NCI-H2081 treated with DMSO at 0.1 percent for 48 hours (cell line): ENCODE results near the gene SEC22C.
"Not testable (repeated sequence)": the region's sequence is repeated elsewhere in the genome, so short reads cannot be mapped to it uniquely, and the experiment has no call there.

Experiments
- DNase-seq: peaks from one replicate; lab custom pipeline; 2025; lab: John Stamatoyannopoulos, UW

The SEC22C gene

GRCh38 chr3:42579346-42579745, 2.4 kb downstream of the SEC22C start:
- DNase-seq: not testable (repeated sequence)

- no peak for DNase-seq
These were observed 3.7 kb downstream of the SEC22C start for GRCh38 chr3:42578054-42578453.

DNA sequence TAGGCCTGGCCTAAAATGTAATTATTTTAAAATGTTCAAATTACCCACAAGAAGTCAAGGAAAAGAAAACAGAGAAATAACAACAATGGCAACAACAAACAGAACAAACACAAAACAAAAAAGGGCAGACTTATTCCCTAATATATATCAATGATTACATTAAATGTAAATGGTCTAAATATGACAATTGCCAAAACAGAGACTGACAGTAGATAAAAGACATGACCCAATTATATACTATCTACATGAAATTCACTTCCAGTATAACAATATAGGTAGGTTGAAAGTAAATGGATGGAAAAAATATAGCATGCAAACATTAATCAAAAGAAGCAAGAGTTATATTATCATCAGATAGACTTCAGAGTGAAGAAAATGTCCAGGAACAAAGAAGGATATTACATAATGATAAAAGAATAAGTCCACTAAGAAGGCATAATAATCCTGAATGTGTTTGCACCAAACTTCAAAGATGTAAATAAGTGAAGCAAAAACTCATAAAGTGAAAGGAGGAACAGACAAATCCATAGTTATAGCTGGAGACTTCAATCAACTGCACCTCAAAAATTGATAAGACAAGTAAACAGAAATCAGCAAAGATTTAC, 6.5 kb downstream of the SEC22C start:
- no peak for DNase-seq

GRCh38 chr3:42572278-42572677, 9.5 kb downstream of the SEC22C start:
- no peak for DNase-seq

DNA sequence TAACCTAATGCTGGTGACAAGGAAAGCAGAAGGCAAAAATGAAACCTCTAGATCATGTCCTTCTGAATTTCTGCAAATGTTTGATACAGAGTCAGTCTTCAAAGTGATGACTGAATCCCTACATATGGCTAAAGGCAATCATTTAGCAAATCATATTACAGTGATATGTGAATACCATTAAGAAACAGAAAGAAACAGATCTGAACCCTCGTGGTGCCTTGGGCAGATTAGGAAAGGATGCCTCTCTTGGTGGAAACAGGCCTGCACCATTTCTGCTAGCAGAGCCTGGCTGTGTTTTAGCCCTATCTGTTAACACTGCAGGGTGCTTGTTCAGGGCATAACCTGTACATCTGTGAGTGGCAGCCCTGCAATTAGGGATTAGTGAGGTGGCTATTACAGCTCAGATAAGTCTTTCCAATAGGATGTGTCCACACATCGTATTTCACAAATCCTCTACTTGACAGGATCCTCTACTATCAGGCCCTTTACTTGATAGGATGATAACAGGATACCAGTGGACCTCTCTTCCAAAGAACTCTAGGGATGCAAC, 12.1 kb downstream of the SEC22C start:
- DNase-seq: no peak

DNA sequence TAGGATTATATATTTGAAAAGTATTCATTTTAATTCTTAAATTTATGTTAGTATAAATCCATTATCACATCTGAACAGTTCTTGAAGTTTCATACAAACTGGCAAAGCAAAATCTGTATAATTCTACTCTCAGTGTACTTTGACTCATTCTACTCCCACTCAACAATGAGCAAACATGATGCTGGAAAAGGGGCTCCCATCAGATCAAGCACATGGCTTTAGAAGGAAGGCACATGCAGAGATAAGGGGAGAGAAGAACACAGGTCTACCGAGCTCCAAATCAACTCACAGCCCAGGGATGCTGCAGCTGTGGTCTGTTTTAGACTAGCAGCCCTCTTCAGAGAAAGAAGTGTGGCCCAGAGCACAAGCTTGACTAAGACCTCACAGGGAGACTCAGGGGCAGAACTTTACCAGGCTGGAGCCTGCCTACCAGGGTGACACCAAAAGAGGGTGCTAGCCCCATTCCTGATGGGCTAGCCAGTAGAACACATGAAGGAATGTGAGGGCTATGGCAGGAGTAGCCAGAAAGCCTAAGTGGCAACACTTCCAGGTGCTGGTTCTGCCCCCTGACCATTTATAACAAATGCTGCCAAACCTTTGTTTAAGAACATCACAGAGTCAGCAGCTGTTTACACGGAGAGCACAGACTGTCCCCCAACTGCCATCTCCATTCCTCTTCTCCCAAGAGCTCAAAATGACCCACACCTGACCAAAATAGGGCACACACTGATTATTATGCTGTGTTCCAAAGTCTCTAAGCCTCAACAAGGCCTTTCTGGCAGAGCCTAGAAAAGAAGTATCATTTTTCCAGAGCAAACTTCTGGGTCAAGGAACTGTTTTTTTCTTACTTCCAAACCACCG, 19.5 kb downstream of the SEC22C start:
- no peak for DNase-seq

DNA sequence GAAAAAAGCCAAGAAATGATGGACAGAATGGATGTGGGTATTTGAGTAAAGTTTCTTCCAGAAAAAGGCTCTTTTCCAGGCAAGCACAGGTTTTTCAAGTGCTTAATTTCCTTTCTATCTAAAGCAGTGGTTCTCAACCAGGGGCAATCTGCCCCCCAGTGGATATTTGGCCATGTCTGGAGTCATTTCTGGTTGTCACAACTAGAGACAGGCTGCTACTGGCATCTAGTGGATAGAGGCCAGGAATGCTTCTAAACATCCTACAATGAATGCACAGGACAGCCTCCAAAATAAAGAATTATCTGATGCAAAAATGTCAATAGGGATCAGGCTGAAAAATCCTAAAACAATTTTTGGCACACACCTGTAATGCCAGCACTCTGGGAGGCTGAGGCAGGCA, 23.9 kb downstream of the SEC22C start:
- DNase-seq: no peak

DNA sequence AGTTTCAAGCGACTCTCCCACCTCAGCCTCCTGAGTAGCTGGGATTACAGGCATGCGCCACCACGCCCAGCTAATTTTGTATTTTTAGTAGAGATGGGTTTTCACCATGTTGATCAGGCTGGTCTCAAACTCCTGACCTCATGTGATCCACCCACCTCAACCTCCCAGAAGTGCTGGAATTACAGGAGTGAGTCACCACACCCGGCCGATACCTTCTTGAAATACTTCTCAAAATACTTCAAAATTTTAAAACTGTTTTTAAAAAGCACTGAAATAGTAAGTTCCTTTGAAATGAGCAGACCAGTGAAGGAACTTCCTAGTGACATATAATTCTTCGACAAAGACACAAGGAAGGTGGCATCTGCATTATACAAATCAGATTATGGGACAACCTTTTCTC, 24.9 kb downstream of the SEC22C start:
- not testable (repeated sequence) for DNase-seq

- no peak for DNase-seq
These were observed 25.6 kb downstream of the SEC22C start for GRCh38 chr3:42556089-42556632.

DNA sequence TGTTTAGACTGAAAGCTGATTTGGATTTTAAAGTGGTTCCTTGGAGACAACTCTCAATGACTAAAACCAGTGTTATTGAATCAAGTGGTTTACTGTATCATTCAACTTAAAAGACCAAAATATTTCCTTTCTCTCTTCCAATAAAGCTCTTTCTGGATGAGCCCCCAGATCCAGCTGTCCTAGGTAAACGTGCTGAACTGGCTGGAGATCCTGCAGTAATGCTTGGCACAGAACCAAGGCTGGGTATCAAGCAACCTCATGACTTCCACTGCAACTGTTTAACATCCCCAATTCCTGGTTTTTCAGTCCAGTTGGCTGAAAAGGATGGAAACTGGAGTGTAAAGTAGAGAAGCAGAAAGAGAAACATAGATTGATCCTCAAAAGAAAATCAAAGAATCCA, 28.9 kb downstream of the SEC22C start:
- DNase-seq: no peak

GRCh38 chr3:42550250-42550649, 31.5 kb downstream of the SEC22C start:
- no peak for DNase-seq

DNA sequence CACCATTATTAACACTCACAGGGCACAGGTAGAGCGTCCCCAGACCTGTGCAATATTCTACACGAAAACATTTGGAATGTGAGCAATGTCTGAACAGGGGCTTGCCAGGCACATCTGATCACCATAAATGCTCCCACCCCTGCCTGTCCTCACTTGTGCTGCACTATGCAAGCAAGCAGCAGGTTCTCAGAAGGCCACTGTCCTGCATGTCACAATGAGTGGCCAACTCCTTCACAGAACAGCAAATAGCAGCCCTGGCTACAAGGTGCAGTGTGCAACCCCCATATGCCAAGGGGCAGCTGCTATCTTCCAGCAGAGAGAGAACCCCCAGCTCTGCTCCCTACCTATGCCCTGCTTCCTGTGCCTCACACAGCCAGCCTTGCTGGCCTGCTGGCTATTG, 32.6 kb downstream of the SEC22C start:
- no peak for DNase-seq

GRCh38 chr3:42547401-42547945, 34.3 kb downstream of the SEC22C start:
- no peak for DNase-seq

DNA sequence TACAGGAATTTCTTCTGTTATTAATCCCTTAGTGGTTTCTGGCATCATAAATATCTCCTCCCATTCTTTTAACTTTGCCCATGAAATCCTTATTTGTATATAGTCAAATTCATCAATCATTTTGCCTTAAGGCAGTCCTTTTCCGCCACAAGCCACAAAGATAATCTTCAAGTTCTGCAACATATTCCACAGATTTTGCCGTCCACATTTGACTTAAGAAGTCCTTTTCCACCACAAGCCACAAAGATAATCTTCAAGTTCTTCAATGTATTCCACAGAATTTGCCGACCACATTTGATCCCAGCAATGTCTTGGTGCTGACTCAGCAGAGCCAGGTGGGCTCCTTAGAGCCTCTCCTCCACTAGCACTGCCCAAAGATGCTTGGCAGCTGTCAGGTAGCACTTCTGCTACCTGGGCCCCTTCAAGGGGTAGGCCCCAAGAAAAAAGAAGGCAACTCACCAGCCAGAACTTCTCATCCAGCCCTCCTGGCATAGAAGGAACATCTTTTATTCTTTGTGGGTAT, 35.0 kb downstream of the SEC22C start:
- no peak for DNase-seq

GRCh38 chr3:42545284-42545900, 36.4 kb downstream of the SEC22C start:
- DNase-seq: no peak

DNA sequence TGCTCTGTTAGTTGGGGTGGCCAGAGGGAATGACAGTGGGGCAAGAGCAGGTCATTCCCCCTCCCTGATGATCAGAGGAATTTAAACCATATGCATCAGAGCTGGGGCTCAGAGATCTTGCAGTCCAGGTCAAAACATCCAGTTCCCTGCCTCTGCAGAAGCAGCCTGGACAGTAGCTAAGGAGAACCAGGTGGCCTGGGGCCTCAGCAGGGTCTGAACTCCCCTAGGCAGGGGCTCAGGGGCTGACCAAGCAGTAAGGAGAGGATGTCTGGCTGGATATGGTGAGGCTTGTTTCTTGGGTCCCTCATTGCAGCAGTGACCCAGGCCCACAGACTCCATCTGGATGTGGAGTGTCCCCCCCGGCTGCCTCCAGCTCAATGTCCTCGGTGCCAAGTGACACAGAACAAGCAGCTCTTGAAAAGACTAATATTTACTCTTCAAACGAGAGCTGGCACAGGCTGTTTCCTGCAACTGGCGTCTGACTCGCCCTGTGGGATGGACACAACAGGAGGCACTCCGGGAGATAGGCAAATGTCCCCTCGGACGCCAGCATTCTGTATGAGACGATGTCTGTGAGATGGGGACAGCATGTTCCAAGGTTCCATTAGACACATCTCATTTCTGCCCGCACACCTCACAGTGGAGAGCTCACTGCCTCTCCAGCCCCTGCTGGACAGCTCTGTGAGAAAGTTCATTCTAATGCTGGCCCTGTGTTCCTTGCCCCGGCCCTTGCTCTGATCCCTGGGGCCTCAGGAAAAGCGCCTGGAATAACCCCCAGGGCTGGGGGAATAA, 37.1 kb downstream of the SEC22C start:
- DNase-seq: peak; percentile 49

GRCh38 chr3:42541079-42541478, 40.7 kb downstream of the SEC22C start:
- no peak for DNase-seq

DNA sequence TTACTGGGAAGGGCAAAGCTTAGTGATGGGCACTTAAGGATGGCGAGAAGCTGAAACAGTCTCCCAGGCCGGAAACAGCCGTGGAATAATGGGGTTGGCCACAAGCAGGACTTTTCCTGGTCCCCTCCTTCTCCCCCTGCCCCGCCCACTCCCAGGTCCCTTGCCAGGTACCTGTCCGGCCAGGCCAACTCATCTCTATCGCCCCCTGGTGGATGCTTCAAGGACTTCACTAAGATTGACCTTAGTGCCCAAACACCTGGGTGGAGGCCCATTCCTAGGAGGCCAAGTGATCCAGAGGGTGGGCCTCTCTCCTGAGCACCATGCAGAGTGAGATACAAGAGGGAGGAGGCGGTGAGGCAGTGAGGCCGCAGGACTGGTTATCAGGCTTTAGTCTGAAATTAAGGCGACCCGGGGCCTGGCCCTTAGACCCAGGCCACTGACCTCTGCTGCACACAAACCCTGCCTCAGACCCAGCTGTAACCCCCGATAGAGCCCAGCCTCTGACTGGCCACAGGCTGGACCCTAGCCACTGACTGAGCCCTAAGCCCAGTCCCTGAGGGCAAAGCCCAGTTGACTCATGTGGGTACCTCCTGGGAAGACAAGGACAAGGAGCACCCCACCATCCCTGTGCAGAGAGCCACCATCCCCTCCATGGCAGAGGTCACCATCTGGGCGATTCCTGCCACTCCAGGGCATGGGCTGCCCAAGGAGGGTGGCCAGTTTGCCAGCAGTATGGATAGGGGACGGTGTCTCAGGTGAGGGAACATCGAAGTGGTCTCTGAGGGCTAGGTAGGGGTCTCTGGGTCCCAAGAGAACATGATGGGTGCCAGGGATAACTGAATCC, 41.7 kb downstream of the SEC22C start:
- no peak for DNase-seq

- DNase-seq: no peak
These were observed 44.4 kb downstream of the SEC22C start for GRCh38 chr3:42537350-42537749.
